HepG2 (cell line): Measurements from ENCODE around the gene SPAG7. TPM values are rescaled to one million over a fixed set of nuclear protein-coding genes. Genes with fewer than 3 reads are reported as not detected.

ENCODE experiments used
- AGO2 ChIP-seq: fragments of 200-400 bp; formaldehyde crosslinking; optimal IDR thresholded peaks from 2 replicates; pipeline ENCODE3; 2017; ENCODE audit warnings: mild to moderate bottlenecking, low read depth, low read length, moderate library complexity
- AKNA ChIP-seq: sonication (generic); formaldehyde crosslinking; IDR thresholded peaks from 2 replicates; pipeline ENCODE4 v1.4.0; 2020; ENCODE audit warnings: missing genetic modification reagents, borderline replicate concordance
- BORCS8-MEF2B ChIP-seq: sonication (generic); formaldehyde crosslinking; IDR thresholded peaks from 2 replicates; pipeline ENCODE4 v1.8.0; 2022; ENCODE audit warnings: mild to moderate bottlenecking, missing genetic modification reagents
- DNMT1 ChIP-seq: sonication (generic); formaldehyde crosslinking; IDR thresholded peaks from 2 replicates; pipeline ENCODE4 v1.5.1; 2020; ENCODE audit warnings: mild to moderate bottlenecking, missing genetic modification reagents
- FOXK2 ChIP-seq: fragments of 450-650 bp; IDR thresholded peaks from 2 replicates; pipeline ENCODE4 v1.6.1; 2016
- FOXP4 ChIP-seq: sonication (generic); formaldehyde crosslinking; IDR thresholded peaks from 2 replicates; pipeline ENCODE4 v1.4.0; 2020; ENCODE audit warnings: missing genetic modification reagents
- GATAD2A ChIP-seq: IDR thresholded peaks from 2 replicates; pipeline ENCODE4 v1.6.1; 2016
- MTF1 ChIP-seq: sonication (generic); formaldehyde crosslinking; IDR thresholded peaks from 2 replicates; pipeline ENCODE4 v1.5.0; 2020; ENCODE audit warnings: missing genetic modification reagents
- PATZ1 ChIP-seq: sonication (generic); formaldehyde crosslinking; IDR thresholded peaks from 2 replicates; pipeline ENCODE4 v1.4.0; 2020; ENCODE audit warnings: missing genetic modification reagents
- POLR2A ChIP-seq, 2 experiments: IDR thresholded peaks; 2 replicates each; pipeline ENCODE4 v1.6.1; 2011; ENCODE audit warnings: low read depth in 2 of 2, low read length in 2 of 2, mild to moderate bottlenecking in 1 of 2, moderate library complexity in 1 of 2; ENCODE audit not compliant: insufficient read depth in 1 of 2
- TGIF2 ChIP-seq: IDR thresholded peaks from 2 replicates; pipeline ENCODE4 v1.6.1; 2016; ENCODE audit warnings: control low read depth, missing compliant biosample characterization
- ZBTB44 ChIP-seq: sonication (generic); formaldehyde crosslinking; IDR thresholded peaks from 2 replicates; pipeline ENCODE4 v1.4.0; 2020; ENCODE audit warnings: missing genetic modification reagents
- ZKSCAN5 ChIP-seq: sonication (generic); formaldehyde crosslinking; IDR thresholded peaks from 2 replicates; pipeline ENCODE4 v1.5.1; 2020; ENCODE audit warnings: mild to moderate bottlenecking, missing genetic modification reagents
- ZNF230 ChIP-seq: sonication (generic); formaldehyde crosslinking; IDR thresholded peaks from 2 replicates; pipeline ENCODE4 v1.4.0; 2020; ENCODE audit warnings: mild to moderate bottlenecking, missing genetic modification reagents
- ZNF3 ChIP-seq: IDR thresholded peaks from 2 replicates; pipeline ENCODE4 v1.7.0; 2017; ENCODE audit warnings: inconsistent platforms
- ZNF550 ChIP-seq: sonication (generic); formaldehyde crosslinking; IDR thresholded peaks from 2 replicates; pipeline ENCODE4 v1.4.0; 2020; ENCODE audit warnings: mild to moderate bottlenecking, missing genetic modification reagents, borderline replicate concordance
- ZNF589 ChIP-seq: sonication (generic); formaldehyde crosslinking; conservative IDR thresholded peaks from 2 replicates; pipeline ENCODE4 v1.8.0; 2022; ENCODE audit warnings: mild to moderate bottlenecking, moderate library complexity, missing genetic modification reagents
- ZNF607 ChIP-seq: sonication (generic); formaldehyde crosslinking; IDR thresholded peaks from 2 replicates; pipeline ENCODE4 v1.5.1; 2020; ENCODE audit warnings: missing genetic modification reagents, mild to moderate bottlenecking, borderline replicate concordance
- polyA plus RNA-seq, 8 experiments: library from polyadenylated mRNA; depleted of rRNA in 3 of 8; stranded (reverse) in 7 of 8; unstranded in 1 of 8; fragments of >200 nt; fragmentation: Illumina TruSeq in 4 of 8; extraction: Trizol in 4 of 8; gene quantifications; 2 replicates each; pipeline versions ENCODE4 v1.2.1 to v1.2.3, GENCODE V29; 2011 to 2016; ENCODE audit warnings: low read depth in 4 of 8, missing spikeins in 1 of 8, mixed read lengths in 1 of 8; ENCODE audit not compliant: insufficient read depth in 1 of 8
- total RNA-seq, 5 experiments: library from RNA; depleted of rRNA; stranded (reverse); fragments of >200 nt; fragmentation: Illumina TruSeq; extraction: Trizol; gene quantifications; 2 replicates each; pipeline ENCODE4 v1.2.3, GENCODE V29; 2016; ENCODE audit warnings: low read depth in 1 of 5

Gene SPAG7
- total and polyA plus RNA-seq, 2 of the 13 experiments (the other 11 are each of a cell fraction or from before 2014, with no cell fraction given): 51.0 to 59.0 TPM

- TF ChIP-seq AKNA (no peak), GATAD2A (0 out of 2 replicates have a peak, but pooled peaks have one; percentile 36), ZNF3 (CRISPR knock-in tag) (no peak), TGIF2 (CRISPR knock-in tag) (no peak), MTF1 (no peak), ZBTB44 (no peak), ZNF230 (no peak), POLR2A (IDR thresholded peaks at IDR 0.05; ENCODE audit: insufficient read depth in 1 of 2, low read depth in 2 of 2, low read length in 2 of 2) (peak in 1 of 2 experiments; percentile 64; a peak in 2 of 4 replicates), FOXK2 (no peak), ZNF550 (CRISPR knock-in tag) (no peak), ZNF607 (no peak), DNMT1 (no peak), PATZ1 (no peak), ZNF589 (CRISPR knock-in tag) (no peak), FOXP4 (CRISPR knock-in tag) (0 out of 2 replicates have a peak, but pooled peaks have one; percentile 15), BORCS8-MEF2B (CRISPR knock-in tag) (peak; percentile 57; the same call in 1 of the 2 replicates), AGO2 (peak; percentile 90), ZKSCAN5 (no peak)
Measured at GRCh38 chr17:4934173-4934979, 33.2 kb downstream of the SPAG7 start (continued).
